DOHH2 (cell line): Measurements from ENCODE around the gene AP3S1.

Experiments used
- EZH2phosphoT487 ChIP-seq: fragments of 200-600 bp; sonication (generic); IDR thresholded peaks from 2 replicates; pipeline ENCODE4 v1.6.1; 2017; ENCODE audit warnings: borderline replicate concordance, mild to moderate bottlenecking, antibody characterized with exemption, low read length, moderate library complexity, mixed read lengths
- TF ChIP-seq, protein P1 (sequence below): fragments of 200-600 bp; sonication (generic); IDR thresholded peaks from one replicate; pipeline ENCODE4 v1.5.1; 2014; ENCODE audit warnings: antibody characterized with exemption, mild to moderate bottlenecking, low read depth, low read length; ENCODE audit not compliant: poor library complexity, severe bottlenecking

DNA sequence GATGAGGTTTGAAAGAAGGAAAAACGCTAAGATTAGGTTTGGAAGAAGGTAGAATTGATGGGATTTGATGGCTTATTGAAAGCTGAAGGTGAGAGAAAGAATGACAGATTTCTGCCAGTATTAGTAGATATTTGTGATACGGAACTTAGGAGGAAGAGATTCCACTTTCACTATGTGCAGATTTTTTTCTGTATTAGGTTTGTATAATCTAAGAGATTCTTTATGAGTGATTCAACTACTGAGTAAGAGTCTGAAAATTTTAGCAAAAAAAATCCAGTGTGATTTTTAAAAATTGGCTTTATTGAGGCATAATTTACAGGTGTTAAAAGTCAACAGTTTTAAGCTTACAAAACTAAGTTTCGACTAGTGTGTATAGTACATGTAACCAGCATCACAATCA, 54.1 kb downstream of the AP3S1 start:
- TF ChIP-seq, protein P1, sequence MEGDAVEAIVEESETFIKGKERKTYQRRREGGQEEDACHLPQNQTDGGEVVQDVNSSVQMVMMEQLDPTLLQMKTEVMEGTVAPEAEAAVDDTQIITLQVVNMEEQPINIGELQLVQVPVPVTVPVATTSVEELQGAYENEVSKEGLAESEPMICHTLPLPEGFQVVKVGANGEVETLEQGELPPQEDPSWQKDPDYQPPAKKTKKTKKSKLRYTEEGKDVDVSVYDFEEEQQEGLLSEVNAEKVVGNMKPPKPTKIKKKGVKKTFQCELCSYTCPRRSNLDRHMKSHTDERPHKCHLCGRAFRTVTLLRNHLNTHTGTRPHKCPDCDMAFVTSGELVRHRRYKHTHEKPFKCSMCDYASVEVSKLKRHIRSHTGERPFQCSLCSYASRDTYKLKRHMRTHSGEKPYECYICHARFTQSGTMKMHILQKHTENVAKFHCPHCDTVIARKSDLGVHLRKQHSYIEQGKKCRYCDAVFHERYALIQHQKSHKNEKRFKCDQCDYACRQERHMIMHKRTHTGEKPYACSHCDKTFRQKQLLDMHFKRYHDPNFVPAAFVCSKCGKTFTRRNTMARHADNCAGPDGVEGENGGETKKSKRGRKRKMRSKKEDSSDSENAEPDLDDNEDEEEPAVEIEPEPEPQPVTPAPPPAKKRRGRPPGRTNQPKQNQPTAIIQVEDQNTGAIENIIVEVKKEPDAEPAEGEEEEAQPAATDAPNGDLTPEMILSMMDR = no peak
- TF ChIP-seq EZH2phosphoT487 = no peak
